Subcutaneous abdominal adipose tissue (tissue), 5 donors: ENCODE measurements around the gene RNF130.

ENCODE experiments used
- H3K27ac ChIP-seq: one replicate; pipeline ENCODE4 v1.7.0; 2013; ENCODE audit warnings: low read depth, mild to moderate bottlenecking, inconsistent platforms, low read length, moderate library complexity
- H3K27me3 ChIP-seq, 5 donors: one replicate each; pipeline ENCODE4 v1.7.0; 2013; ENCODE audit warnings: low read length in 5 of 5, inconsistent platforms in 1 of 5; ENCODE audit not compliant: control insufficient read depth in 5 of 5, insufficient read depth in 4 of 5
- H3K36me3 ChIP-seq, 5 donors: one replicate each; pipeline ENCODE4 v1.7.0; 2013; ENCODE audit warnings: low read length in 5 of 5; ENCODE audit not compliant: control insufficient read depth in 5 of 5, insufficient read depth in 5 of 5
- H3K4me1 ChIP-seq, 5 donors: one replicate each; pipeline ENCODE4 v1.7.0; 2013; ENCODE audit warnings: low read length in 5 of 5, mild to moderate bottlenecking in 3 of 5, moderate library complexity in 1 of 5; ENCODE audit not compliant: control insufficient read depth in 5 of 5, insufficient read depth in 5 of 5
- H3K4me3 ChIP-seq, 5 donors: one replicate each; pipeline ENCODE4 v1.7.0; 2013; ENCODE audit warnings: low read length in 5 of 5, low read depth in 1 of 5
- H3K9ac ChIP-seq, 5 donors: one replicate each; pipeline ENCODE4 v1.7.0; 2013; ENCODE audit warnings: low read length in 5 of 5, mild to moderate bottlenecking in 4 of 5, moderate library complexity in 3 of 5
- H3K9me3 ChIP-seq, 5 donors: one replicate each; pipeline ENCODE4 v1.7.0; 2013; ENCODE audit warnings: low read length in 5 of 5; ENCODE audit not compliant: control insufficient read depth in 5 of 5
- donor health status: healthy.
- donor health status: healthy.
- donor health status: healthy.
- donor health status: healthy.
- donor health status: healthy.

The RNF130 gene

DNA sequence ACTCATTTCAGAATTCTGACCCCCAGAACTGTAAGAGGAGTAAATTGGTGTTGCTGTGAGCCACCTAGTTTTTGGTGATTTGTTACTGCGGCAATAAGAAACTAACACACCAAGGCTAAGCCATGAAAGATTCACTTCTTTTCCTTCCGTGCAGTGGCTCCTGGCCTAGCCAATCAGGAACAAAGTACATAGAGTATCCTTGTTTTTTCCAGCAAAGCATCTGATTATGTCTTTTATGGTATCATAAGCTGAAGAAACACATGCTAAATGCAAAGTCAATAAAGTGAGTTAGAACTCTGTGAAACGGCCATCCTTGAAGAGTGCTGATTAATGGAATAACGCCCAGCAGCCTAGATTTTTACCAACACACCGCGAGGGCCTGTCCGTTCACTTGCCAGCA is 11.4 kb downstream of the RNF130 start:
- no peak overlapping the region for H3K27ac ChIP-seq
- no peaks in the 10 kb centered on the region for H3K4me1 ChIP-seq
- H3K9ac ChIP-seq = no peak overlapping the region
- H3K4me3 ChIP-seq = no peak overlapping the region
- H3K27me3 ChIP-seq = no peaks in the 10 kb centered on the region
- no peaks in the 10 kb centered on the region for H3K36me3 ChIP-seq
- H3K9me3 ChIP-seq = no peaks in the 10 kb centered on the region

DNA sequence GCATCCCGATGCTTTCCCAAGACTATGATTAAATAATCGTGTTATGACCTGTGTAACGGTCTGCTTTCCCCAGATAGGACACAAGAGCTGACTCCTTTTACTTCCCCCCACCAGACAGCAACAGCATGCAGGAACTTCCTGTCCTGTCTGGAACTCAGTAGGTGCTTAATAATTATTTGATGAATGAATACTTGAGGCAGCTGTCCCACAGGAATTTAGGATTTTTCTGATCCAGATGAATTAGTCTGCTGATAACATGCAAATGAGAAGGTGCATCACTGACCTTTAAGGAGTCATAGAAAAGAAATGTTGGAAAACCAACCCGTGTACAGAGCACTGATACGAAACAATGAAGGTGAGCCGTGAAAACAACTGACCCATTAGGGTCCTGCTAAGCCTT is 12.2 kb downstream of the RNF130 start:
- Histone ChIP-seq H3K4me1 (no peaks in the 10 kb centered on the region), H3K9me3 (no peaks in the 10 kb centered on the region), H3K9ac (no peak overlapping the region), H3K36me3 (no peaks in the 10 kb centered on the region), H3K27ac (no peak overlapping the region), H3K27me3 (no peaks in the 10 kb centered on the region), H3K4me3 (no peak overlapping the region)

DNA sequence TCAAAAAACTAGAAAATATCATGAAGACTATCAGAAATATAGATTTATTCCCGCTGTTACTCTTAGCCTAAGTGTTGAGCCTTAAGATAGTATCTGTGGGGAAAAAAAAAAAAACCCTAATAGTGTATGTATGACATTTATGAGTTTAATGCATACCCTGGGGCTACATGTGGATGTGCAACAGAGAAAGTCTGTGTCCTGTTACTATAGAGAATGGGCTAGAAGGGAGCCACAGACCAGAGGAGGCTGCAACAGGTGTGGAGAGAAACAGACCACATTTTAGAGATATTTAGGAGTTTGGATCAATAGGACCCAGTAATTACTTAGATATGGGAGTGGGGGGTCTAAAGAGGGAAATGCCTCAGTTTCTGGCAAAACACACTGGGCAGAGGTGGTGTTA is 15.4 kb downstream of the RNF130 start:
- peaks cover 0 to 8% (median 5%) of the 10 kb centered on the region in 5 donors for H3K4me1 ChIP-seq
- no peaks in the 10 kb centered on the region for H3K9me3 ChIP-seq
- H3K36me3 ChIP-seq = no peaks in the 10 kb centered on the region
- no peak overlapping the region for H3K27ac ChIP-seq
- no peaks in the 10 kb centered on the region for H3K27me3 ChIP-seq
- H3K9ac ChIP-seq = no peak overlapping the region
- no peak overlapping the region for H3K4me3 ChIP-seq

DNA sequence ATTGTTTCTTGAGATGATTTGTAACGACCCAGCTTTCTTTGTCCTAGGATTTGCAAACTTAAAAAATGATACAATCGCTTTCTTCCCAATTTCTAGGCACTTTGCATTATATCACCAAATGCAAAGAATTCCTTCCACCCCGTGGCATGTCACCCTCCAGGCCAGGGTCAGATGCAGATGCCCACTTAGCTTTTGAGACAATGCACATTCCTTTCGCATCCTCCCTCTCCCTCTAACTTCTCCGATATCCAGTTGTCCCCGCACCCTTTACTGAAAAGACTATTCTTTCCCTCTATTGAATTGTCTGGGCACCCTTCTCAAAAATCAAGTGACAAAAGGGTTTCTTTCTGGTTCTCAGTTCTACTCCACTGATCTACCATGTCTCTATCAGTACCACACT is 17.3 kb downstream of the RNF130 start:
- H3K27ac ChIP-seq = no peak overlapping the region
- no peaks in the 10 kb centered on the region for H3K27me3 ChIP-seq
- no peak overlapping the region for H3K4me3 ChIP-seq
- no peaks in the 10 kb centered on the region for H3K9me3 ChIP-seq
- H3K9ac ChIP-seq = no peak overlapping the region
- H3K4me1 ChIP-seq = peaks cover 0 to 25% (median 20%) of the 10 kb centered on the region in 5 donors
- H3K36me3 ChIP-seq = no peaks in the 10 kb centered on the region

DNA sequence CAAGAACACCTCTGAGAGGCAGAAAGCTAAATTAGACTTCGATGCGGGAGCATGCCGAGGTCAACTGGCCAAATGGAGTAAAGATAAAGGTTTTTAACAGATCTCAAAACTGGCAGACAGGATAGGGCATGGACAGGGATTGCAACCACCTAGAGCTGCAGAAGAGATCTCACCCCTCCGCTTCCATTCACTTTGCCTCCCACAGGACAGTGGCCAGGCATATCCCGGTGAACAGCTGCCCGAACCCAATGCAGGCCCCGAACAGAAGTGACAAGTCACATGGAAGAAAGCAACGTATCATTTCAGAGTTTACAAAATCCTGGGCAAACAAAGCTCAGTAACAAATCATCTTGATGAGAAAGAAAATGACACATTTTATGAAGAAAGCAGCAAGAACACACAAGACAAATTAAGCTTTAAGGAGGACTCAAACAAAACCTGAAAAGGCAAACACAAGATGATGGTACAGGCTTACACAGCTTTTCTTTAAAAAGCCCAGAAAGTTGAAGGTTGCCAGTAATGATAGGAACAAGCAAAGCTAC is 18.4 kb downstream of the RNF130 start:
- no peaks in the 10 kb centered on the region for H3K36me3 ChIP-seq
- peak overlapping the region in 1 of 5 donors; percentile 35 for H3K9ac ChIP-seq
- H3K27me3 ChIP-seq = no peaks in the 10 kb centered on the region
- no peak overlapping the region for H3K4me3 ChIP-seq
- H3K4me1 ChIP-seq = peaks cover 2 to 36% (median 31%) of the 10 kb centered on the region in 5 donors
- peak overlapping the region; percentile 24 for H3K27ac ChIP-seq
- no peaks in the 10 kb centered on the region for H3K9me3 ChIP-seq

DNA sequence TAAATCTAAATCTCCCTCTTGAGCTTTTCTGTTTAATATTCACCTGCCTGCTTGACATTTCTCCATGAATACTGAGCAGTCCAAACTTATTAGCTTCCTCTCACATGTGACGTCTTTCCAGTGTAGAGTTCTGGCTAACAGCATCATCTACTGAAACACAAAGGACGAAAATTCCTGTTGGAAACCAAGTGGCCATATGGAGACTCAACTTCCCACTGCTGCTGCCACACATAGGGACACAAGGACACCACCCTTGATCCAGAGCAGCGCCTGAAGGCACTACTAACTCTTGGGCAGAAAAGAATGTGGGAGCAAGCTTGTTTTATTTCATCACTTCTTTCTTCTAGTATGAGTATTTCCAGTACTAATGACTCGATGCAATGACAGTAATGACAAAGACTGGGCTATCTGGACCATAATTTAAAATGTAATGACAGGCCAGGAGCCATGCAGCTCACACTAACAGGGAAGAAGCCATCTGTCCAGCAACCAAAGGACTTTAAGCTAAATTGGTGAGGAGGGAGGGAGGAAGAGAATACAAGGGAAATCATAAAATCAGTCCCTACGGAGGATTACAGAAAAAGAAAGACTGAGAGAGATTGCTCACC is 19.2 kb downstream of the RNF130 start:
- H3K4me1 ChIP-seq = peaks cover 4 to 44% (median 39%) of the 10 kb centered on the region in 5 donors
- no peaks in the 10 kb centered on the region for H3K36me3 ChIP-seq
- H3K4me3 ChIP-seq = no peak overlapping the region
- no peak overlapping the region for H3K27ac ChIP-seq
- no peaks in the 10 kb centered on the region for H3K27me3 ChIP-seq
- H3K9ac ChIP-seq = no peak overlapping the region
- H3K9me3 ChIP-seq = no peaks in the 10 kb centered on the region

DNA sequence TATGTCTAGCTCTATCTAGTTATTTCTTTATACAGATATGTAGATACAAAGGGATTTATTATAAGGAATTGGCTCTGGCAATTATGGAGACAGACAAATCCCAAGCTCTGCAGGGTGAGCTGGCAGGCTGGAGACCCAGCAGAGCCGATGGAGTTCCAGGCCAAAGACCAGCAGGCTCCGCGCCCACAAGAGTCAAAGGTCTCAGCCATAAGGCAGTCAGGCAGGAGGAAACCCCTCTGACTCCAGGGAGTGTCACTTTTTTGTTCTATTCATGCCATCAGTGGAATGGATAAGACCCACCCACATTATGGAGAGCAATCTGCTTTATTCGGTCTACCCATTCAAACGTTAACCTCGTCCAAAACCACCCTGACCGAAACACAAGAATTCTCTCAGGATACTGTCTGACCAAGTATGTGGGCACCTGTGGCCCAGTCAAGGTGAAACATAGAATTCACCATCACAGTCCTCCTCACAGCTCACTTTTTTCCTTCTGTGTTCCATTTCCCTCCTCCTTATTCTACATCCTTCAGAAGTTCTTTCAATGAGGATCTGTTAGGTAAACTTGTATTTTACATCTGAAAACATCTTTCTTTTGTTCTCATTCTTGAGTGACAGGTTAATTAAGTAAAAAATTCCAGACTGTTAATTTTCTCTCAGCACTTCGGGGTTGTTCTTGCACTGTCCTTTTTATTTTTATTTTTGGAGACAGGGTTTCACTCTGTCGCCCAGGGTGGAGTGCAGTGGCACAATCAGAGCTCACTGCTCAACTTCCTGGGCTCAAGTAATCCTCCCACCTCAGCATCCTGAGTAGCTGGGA is 21.2 kb downstream of the RNF130 start:
- H3K27ac ChIP-seq = peak overlapping the region; percentile 61
- no peaks in the 10 kb centered on the region for H3K36me3 ChIP-seq
- no peaks in the 10 kb centered on the region for H3K27me3 ChIP-seq
- H3K9me3 ChIP-seq = no peaks in the 10 kb centered on the region
- peak overlapping the region in 2 of 5 donors; percentile 38 to 44 for H3K9ac ChIP-seq
- peaks cover 4 to 54% (median 42%) of the 10 kb centered on the region in 5 donors for H3K4me1 ChIP-seq
- H3K4me3 ChIP-seq = no peak overlapping the region

DNA sequence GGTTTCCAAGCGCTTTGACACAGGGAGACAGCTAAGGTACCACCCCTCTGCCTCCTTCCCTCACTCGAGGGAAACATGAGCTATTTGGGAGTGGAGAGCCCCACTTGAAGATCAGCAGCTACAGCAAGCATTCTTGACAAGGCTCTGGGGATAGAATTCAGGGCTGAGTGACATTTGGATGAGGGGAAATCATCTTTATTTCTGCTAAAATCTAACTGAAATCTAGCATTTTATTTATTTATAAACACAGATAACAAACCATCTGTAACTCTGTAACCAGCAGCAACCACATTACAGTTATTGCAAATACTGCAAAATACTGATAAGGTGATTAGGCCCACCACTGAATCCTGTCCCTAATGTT is 22.4 kb downstream of the RNF130 start:
- H3K36me3 ChIP-seq = no peaks in the 10 kb centered on the region
- H3K27me3 ChIP-seq = no peaks in the 10 kb centered on the region
- H3K9ac ChIP-seq = peak overlapping the region in 2 of 5 donors; percentile 6 to 32
- H3K27ac ChIP-seq = peak overlapping the region; percentile 61
- no peak overlapping the region for H3K4me3 ChIP-seq
- peaks cover 4 to 54% (median 42%) of the 10 kb centered on the region in 5 donors for H3K4me1 ChIP-seq
- H3K9me3 ChIP-seq = no peaks in the 10 kb centered on the region

DNA sequence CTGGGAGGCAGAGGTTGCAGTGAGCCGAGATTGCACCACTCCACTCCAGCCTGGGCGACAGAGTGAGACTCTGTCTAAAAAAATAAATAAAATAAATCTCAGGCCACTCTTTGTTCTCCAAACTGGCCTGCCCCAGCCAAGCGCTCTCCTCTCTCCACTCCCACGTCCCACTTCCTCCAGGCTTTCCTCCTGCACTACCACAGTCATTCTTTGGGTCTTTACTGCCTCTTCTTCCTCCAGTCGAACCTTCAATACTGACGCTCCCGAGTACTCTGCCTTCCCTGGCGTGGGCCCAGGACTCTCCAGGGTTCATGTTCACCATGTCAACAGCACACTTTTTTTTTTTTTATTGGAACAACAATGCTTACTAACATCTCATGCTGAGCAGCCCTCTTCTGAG is 23.9 kb downstream of the RNF130 start:
- Histone ChIP-seq H3K9me3 (no peaks in the 10 kb centered on the region), H3K36me3 (no peaks in the 10 kb centered on the region), H3K9ac (peak overlapping the region in 3 of 5 donors; percentile 26 to 65 (median 30)), H3K27ac (peak overlapping the region; percentile 61), H3K4me1 (peaks cover 4 to 57% (median 43%) of the 10 kb centered on the region in 5 donors), H3K27me3 (no peaks in the 10 kb centered on the region), H3K4me3 (no peak overlapping the region)

DNA sequence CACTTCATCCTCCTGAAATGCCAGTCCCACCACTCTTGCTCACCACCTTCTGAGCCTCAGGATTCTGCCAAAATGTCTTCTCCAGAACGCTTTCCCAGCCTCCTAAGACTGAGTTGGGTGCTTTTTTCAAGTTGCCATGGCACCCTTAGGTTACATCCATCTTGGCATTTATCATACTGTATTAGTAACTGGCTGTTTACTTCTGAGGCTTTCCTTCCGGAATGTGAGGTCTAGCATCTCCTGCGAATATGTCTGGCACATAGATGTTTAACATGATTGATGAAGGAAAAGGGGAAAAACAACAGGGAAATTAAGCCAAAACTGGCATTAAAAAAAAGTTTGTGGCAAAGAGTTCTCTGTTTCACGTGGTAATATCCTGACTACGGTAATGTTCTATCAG is 24.9 kb downstream of the RNF130 start:
- Histone ChIP-seq H3K9me3 (no peaks in the 10 kb centered on the region), H3K9ac (no peak overlapping the region), H3K27me3 (no peaks in the 10 kb centered on the region), H3K4me1 (peaks cover 4 to 58% (median 43%) of the 10 kb centered on the region in 5 donors), H3K36me3 (no peaks in the 10 kb centered on the region), H3K4me3 (no peak overlapping the region), H3K27ac (peak overlapping the region; percentile 61)
